Measurements from ENCODE around the gene MAPK6. TPM values are rescaled to one million over a fixed set of nuclear protein-coding genes. Genes with fewer than 3 reads are reported as not detected.
"Not testable (repeated sequence)": the region's sequence is repeated elsewhere in the genome, so short reads cannot be mapped to it uniquely, and the experiment has no call there.

MAPK6 gene
- polyA plus RNA-seq, 3 donors: 8.6 to 11.0 (median 10.2) TPM

DNA sequence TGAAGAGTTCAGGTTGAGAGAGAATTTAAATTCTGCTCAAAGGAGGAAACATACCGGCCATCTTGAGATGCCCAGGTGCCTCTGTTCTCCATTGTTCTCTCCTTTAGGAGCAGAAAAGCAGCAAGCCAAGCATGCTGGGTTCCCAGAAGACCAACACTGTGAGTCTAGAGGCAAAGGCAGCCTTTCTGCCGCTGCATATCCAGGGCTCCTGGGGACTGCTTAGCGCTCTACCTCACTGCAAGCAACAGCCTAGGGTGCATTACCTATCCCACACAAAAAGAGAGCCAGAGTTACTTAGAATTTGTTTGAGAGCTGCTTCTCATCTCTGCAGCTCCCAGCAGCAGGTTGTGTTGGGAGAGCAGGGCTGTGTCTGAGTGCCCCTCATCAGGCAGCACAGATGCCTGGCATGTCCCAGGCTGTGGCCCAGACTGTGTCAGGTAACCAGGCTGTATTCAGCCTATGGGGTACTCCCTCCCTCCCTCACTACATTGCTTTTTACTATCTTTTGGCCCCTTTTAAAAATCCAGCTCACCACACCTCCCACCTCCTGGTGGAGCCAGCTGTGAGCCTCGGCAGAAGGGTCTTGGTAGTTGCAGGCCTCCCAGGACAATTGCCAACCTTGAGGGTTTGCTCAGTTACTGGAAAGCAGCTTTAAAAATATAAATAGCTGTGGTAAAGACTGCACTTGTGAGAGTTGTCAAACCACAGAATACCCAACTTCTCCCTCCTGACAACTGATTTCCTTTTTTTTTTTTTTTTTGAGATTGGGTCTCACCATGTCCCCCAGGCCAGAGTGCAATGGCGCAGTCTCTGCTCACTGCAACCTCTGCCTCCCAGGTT lies 63.4 kb downstream of the MAPK6 start:
- Mint-ChIP-seq H3K4me1 (peaks cover 32% of the 10 kb centered on the region), H3K27me3 (ENCODE audit: low read depth in 3 of 3) (peaks cover 0 to 5% (median 0%) of the 10 kb centered on the region in 3 donors), H3K4me3 (peak overlapping the region in 1 of 2 donors; percentile 7), H3K9me3 (no peaks in the 10 kb centered on the region), H3K27ac (peak overlapping the region in 1 of 7 donors; percentile 36), H3K36me3 (no peaks in the 10 kb centered on the region)
- TF ChIP-seq, protein P1, sequence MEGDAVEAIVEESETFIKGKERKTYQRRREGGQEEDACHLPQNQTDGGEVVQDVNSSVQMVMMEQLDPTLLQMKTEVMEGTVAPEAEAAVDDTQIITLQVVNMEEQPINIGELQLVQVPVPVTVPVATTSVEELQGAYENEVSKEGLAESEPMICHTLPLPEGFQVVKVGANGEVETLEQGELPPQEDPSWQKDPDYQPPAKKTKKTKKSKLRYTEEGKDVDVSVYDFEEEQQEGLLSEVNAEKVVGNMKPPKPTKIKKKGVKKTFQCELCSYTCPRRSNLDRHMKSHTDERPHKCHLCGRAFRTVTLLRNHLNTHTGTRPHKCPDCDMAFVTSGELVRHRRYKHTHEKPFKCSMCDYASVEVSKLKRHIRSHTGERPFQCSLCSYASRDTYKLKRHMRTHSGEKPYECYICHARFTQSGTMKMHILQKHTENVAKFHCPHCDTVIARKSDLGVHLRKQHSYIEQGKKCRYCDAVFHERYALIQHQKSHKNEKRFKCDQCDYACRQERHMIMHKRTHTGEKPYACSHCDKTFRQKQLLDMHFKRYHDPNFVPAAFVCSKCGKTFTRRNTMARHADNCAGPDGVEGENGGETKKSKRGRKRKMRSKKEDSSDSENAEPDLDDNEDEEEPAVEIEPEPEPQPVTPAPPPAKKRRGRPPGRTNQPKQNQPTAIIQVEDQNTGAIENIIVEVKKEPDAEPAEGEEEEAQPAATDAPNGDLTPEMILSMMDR (IDR thresholded peaks at IDR 0.05): no peak
- Histone ChIP-seq H3K79me2 (ENCODE audit: insufficient read depth, low read length) (no peaks in the 10 kb centered on the region), H2AFZ (ENCODE audit: insufficient read depth, low read depth, low read length, poor library complexity, severe bottlenecking) (no peak overlapping the region), H3K36me3 (replicated peaks in 1 of 2; ENCODE audit: control insufficient read depth in 1 of 2, insufficient read depth in 2 of 2, low read length in 2 of 2) (no peaks in the 10 kb centered on the region), H3K4me2 (replicated peaks; ENCODE audit: extremely low read depth, low read length, poor library complexity, severe bottlenecking) (no peak overlapping the region), H3K9me3 (replicated peaks in 1 of 2; ENCODE audit: control insufficient read depth in 1 of 2, insufficient read depth in 1 of 2, low read length in 2 of 2) (peaks cover 9 to 12% of the 10 kb centered on the region in 2 donors), H3K9ac (ENCODE audit: insufficient read depth, low read length, poor library complexity, severe bottlenecking) (no peak overlapping the region), H3K4me3 (replicated peaks in 1 of 3; ENCODE audit: low read depth in 2 of 3, low read length in 3 of 3) (peak overlapping the region in 1 of 3 experiments; percentile 28), H3K27ac (ENCODE audit: low read depth in 1 of 2, low read length in 2 of 2) (no peak overlapping the region), H4K20me1 (ENCODE audit: insufficient read depth, low read length) (no peaks in the 10 kb centered on the region), H3K4me1 (ENCODE audit: control insufficient read depth in 1 of 2, insufficient read depth in 2 of 2, low read length in 2 of 2) (peaks cover 16 to 24% of the 10 kb centered on the region in 2 donors), H3K27me3 (ENCODE audit: control insufficient read depth in 2 of 2, insufficient read depth in 2 of 2, low read length in 2 of 2) (no peaks in the 10 kb centered on the region)
- intact Hi-C loops (cut with micrococcal nuclease): loop anchor here in 1 of 2 donors (10.0 kb wide), 1 partner anchor 52 kb away; no protein-coding TSS in a partner anchor
- 58% methylated on average over 4 of the region's 5 CpGs for WGBS (ENCODE audit: insufficient coverage)
- DNase-seq: no peak

DNA sequence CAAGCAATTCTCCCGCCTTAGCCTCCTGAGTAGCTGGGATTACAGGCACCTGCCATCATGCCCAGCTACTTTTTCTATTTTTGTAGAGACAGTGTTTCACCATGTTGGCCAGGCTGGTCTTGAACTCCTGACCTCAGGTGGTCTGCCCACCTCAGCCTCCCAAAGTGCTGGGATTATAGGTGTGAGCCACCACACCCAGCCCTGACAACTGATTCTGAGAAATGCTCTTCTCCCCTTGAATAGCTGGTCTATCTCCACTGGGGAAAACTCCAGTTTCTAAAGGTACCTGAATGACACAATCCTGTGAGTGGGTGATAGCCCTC lies 64.0 kb downstream of the MAPK6 start:
- not testable (repeated sequence) for H4K20me1 ChIP-seq (ENCODE audit: insufficient read depth, low read length); H3K4me3 Mint-ChIP-seq; H2AFZ ChIP-seq (ENCODE audit: insufficient read depth, low read depth, low read length, poor library complexity, severe bottlenecking); DNase-seq; H3K4me2 ChIP-seq (replicated peaks; ENCODE audit: extremely low read depth, low read length, poor library complexity, severe bottlenecking); H3K9me3 Mint-ChIP-seq; H3K27me3 Mint-ChIP-seq (ENCODE audit: low read depth in 3 of 3); H3K36me3 Mint-ChIP-seq; H3K4me3 ChIP-seq (replicated peaks in 1 of 3; ENCODE audit: low read depth in 2 of 3, low read length in 3 of 3); H3K27ac ChIP-seq (ENCODE audit: low read depth in 1 of 2, low read length in 2 of 2); H3K79me2 ChIP-seq (ENCODE audit: insufficient read depth, low read length); H3K36me3 ChIP-seq (replicated peaks in 1 of 2; ENCODE audit: control insufficient read depth in 1 of 2, insufficient read depth in 2 of 2, low read length in 2 of 2); H3K27me3 ChIP-seq (ENCODE audit: control insufficient read depth in 2 of 2, insufficient read depth in 2 of 2, low read length in 2 of 2); H3K9ac ChIP-seq (ENCODE audit: insufficient read depth, low read length, poor library complexity, severe bottlenecking)
- Histone ChIP-seq H3K9me3 (replicated peaks in 1 of 2; ENCODE audit: control insufficient read depth in 1 of 2, insufficient read depth in 1 of 2, low read length in 2 of 2) (peaks cover 12 to 13% of the 10 kb centered on the region in 2 donors), H3K4me1 (ENCODE audit: control insufficient read depth in 1 of 2, insufficient read depth in 2 of 2, low read length in 2 of 2) (peaks cover 16 to 24% of the 10 kb centered on the region in 2 donors)
- WGBS (ENCODE audit: insufficient coverage): 0% methylated on average over 1 of the region's 1 CpG
- Mint-ChIP-seq H3K27ac (peak overlapping the region in 1 of 7 donors; percentile 66), H3K4me1 (peaks cover 32% of the 10 kb centered on the region)
- intact Hi-C loops (cut with micrococcal nuclease): loop anchor here in 1 of 2 donors (10.0 kb wide), 1 partner anchor 52 kb away; no protein-coding TSS in a partner anchor

All from CD14-positive monocyte (primary cell).